ENCODE results near the gene GK.

GRCh38 chrX:30735839-30736238 is 82.6 kb downstream of the GK start:
- TF ChIP-seq CTCF (IDR thresholded peaks at IDR 0.05; ENCODE audit: extremely low read depth in 1 of 2, insufficient read depth in 1 of 2, low read depth in 1 of 2, low read length in 2 of 2) (peak; percentile 38 to 58), EZH2 (IDR thresholded peaks at IDR 0.05; ENCODE audit: borderline replicate concordance, low read depth, low read length, severe bottlenecking) (no peak), FOS (IDR thresholded peaks at IDR 0.05; ENCODE audit: borderline replicate concordance, insufficient read depth, low read length) (no peak), POLR2A (IDR thresholded peaks at IDR 0.05; ENCODE audit: low read depth, low read length) (no peak), MYC (IDR thresholded peaks at IDR 0.05; ENCODE audit: low read depth, low read length) (no peak)
- TF ChIP-seq, protein P1, sequence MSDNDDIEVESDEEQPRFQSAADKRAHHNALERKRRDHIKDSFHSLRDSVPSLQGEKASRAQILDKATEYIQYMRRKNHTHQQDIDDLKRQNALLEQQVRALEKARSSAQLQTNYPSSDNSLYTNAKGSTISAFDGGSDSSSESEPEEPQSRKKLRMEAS (IDR thresholded peaks at IDR 0.05; ENCODE audit: insufficient read depth, insufficient read length): no peak
